Subcutaneous adipose tissue (tissue), 4 donors: Measurements from ENCODE around the gene ADAMTS18. TPM values are rescaled to one million over a fixed set of nuclear protein-coding genes. Genes with fewer than 3 reads are reported as not detected.

ENCODE experiments used
- total RNA-seq, 4 donors: library from RNA; depleted of rRNA; stranded (reverse); fragments of >200 nt; gene quantifications; one replicate each; pipeline ENCODE4 v1.1.0, GENCODE V29; 2016
- TF ChIP-seq, protein P1 (sequence below): fragments of 450-650 bp; IDR thresholded peaks from one replicate; pipeline ENCODE4 v1.5.1; 2016; ENCODE audit warnings: low read depth, mild to moderate bottlenecking, control low read depth, antibody characterized with exemption, moderate library complexity

The ADAMTS18 gene
- total RNA-seq, 4 donors from 2014 or later: 1.1 to 20.9 (median 3.1) TPM

DNA sequence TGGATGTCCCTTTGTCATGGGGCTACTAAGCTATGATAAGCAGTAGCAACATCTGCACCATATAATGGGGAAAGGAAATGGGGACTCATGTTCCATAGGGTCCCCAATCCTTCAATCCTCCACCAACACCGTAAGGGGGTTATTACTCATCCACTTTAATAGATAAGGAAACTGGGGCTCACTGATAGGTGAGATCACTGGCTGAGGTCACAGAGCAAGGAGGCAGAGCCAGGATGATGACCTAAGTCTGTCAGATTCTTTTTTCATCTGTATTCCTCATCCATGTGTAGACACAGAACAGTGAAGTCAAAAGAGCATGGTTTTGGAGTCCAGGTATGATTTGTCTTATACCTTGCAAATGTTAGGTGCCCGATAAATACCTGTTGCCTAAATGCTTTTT, 10.5 kb upstream of the ADAMTS18 start:
- TF ChIP-seq, protein P1, sequence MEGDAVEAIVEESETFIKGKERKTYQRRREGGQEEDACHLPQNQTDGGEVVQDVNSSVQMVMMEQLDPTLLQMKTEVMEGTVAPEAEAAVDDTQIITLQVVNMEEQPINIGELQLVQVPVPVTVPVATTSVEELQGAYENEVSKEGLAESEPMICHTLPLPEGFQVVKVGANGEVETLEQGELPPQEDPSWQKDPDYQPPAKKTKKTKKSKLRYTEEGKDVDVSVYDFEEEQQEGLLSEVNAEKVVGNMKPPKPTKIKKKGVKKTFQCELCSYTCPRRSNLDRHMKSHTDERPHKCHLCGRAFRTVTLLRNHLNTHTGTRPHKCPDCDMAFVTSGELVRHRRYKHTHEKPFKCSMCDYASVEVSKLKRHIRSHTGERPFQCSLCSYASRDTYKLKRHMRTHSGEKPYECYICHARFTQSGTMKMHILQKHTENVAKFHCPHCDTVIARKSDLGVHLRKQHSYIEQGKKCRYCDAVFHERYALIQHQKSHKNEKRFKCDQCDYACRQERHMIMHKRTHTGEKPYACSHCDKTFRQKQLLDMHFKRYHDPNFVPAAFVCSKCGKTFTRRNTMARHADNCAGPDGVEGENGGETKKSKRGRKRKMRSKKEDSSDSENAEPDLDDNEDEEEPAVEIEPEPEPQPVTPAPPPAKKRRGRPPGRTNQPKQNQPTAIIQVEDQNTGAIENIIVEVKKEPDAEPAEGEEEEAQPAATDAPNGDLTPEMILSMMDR: no peak

DNA sequence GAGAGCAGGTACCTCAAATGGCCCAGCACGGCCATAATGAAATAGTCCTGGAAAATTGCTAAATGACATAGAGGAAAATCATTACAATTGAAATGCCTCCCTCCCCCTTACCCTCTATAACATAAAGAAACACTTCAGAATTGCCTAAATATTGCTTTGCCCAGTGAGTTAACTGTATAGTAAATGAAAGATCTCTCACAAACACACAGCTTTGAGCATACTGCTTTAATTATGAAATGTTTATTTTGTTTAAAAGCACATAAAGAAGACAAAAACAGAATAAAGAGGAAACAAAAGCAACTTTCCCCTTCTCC, 9.3 kb upstream of the ADAMTS18 start:
- TF ChIP-seq, protein P1: no peak

DNA sequence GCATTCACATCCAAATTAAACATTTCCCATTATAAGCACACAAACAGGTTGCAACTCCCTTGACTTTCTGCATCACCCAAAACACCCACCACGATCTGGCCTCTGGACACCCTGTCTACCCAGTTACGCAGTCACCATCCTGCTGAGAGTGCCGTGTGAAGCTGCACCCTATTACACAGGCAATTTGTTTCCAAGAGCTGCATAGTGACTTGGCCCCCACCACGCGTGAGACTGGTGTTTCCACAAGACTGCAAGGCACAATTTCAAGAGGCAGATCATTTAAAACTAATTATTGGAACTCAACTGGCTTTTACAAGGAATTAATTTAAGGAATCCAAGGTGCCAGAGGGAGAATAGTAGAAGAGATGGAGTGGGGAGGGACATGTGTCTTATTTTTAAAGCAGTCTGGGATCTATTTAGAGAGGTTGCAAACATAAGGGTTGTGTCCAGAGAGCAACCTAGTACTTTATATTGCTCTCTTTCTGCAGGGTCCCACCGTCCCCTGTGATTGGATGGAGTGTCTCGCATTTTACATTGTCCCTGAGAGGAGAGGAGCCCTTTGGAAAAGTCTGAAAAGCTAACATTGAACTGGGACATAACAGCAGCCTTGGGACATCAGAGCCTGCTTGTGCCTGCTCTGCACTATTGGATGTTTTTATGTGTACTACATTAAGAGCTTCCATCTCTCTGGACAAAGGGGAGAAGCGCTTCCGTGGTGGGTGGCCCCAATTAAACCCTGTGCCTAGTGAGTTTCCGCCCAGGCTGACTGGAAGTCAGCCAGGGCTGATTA, 8.7 kb upstream of the ADAMTS18 start:
- TF ChIP-seq, protein P1: no peak

DNA sequence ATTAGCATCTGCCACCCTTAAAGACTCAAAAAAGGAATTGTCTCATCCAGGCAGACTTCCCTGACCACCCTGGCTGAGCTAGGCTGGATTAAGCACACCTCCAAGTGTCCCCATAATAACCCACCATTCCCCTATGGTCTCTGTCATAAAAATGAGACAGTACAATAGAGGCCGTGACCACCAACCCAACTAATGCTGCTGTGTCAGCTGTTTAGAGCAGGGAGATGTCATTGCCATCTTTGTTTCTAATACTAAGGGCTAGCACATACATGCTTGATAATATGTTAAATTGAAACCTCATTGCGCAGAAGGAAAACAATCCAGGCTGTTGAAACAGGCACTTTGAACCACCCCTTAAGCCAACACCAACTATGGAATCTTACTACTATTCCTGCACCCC, 7.2 kb upstream of the ADAMTS18 start:
- TF ChIP-seq, protein P1: no peak

DNA sequence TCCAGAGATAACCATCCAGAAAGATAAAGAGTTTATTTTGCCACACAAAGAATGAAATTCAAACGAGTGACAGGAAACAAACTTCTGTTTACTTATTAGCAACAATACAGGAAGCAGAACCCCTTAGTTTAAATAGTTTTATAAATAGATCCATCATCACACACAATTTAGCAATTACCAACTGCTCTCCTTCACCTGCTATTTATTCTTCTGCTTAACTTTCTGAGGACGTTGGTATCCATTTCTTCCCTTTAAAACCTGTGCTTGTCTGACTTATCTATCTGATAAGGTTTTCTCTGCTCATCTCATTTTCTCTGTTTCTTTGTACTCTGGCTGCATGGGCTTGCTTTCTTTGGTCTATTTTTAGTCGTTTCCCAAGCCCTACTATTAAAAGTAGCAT, 4.3 kb upstream of the ADAMTS18 start:
- TF ChIP-seq, protein P1: no peak

DNA sequence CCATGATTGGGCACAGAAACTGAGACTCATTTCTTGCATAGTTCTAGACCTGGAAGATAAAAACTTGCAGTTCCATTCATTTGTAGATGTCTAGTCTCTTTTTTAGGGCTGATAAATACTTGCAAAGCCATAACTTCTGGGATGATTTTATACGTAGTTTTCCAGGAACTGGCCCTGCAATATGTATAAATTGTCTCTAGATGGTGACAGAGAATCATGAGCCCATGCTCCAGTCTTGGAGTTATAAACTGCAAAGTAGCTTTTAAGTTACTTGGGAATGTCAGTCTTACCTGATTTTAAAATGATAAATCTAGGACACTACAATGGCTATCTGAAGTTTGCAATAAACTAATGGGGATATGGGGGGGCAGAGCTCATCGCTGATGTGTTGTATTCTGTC, 3.0 kb upstream of the ADAMTS18 start:
- TF ChIP-seq, protein P1: no peak

DNA sequence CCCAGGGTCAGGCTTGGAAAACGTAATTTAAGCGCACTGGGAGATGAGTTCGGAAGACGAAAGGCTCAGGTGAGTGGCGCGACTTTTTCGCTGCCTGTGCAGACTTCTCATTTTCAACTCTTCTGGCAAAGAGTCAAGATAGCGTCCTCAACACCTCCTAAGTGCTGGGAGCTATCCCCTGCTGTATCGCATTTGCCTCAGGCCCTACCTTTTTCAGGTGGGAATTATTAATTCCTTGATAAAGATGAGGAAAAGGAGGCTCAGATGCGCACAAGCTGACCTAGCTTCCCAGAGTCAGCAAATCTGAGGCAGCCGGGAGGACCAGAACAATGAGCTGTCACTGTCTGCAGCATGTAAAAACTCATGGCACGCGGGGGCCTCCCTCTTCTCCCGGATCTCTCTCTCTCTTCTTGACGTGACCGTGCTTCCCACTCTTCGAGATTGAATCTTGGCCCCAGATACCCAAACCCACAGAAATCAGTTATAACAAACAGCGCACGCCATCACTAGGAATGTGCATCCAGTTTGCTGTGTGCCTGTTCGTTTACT, 512 bp upstream of the ADAMTS18 start:
- TF ChIP-seq, protein P1: no peak
